IMR-90 (cell line): ENCODE data around the gene DYRK1B. TPM values are rescaled to one million over a fixed set of nuclear protein-coding genes. Genes with fewer than 3 reads are reported as not detected.

Experiments used
- ATAC-seq: fragments of 200-7000 bp; cut with Tn5 transposase; 2 replicates; pipeline ENCODE4 v1.9.1; 2020; ENCODE audit warnings: low read depth, mild to moderate bottlenecking, moderate library complexity
- BruUV-seq: library from RNA; stranded (reverse); fragments of 400-500 nt; replicated peaks from 2 replicates; lab custom pipeline; 2021; lab: Mats Ljungman, UMichigan
- CTCF ChIA-PET: fragments of 300-600 bp; formaldehyde crosslinking; extraction: SDS; loops from one replicate; lab custom pipeline; 2021; ENCODE audit warnings: antibody characterized with exemption; lab: Yijun Ruan, JAX
- POLR2A ChIA-PET: fragments of 300-600 bp; sonication (Branson Sonifier 250); formaldehyde crosslinking; loops from one replicate; lab custom pipeline; 2022; ENCODE audit warnings: antibody characterized with exemption; ENCODE audit not compliant: unreplicated experiment; lab: Charles Lee
- DNase-seq: peaks from one replicate; pipeline ENCODE4 v3.0.0; 2013
- H2AFZ ChIP-seq: replicated peaks from 2 replicates; pipeline ENCODE3; 2013; ENCODE audit warnings: low read length, mild to moderate bottlenecking; ENCODE audit not compliant: poor library complexity
- H2AK5ac ChIP-seq: 2 replicates; pipeline ENCODE4 v1.6.1; 2013; ENCODE audit warnings: low read depth, low read length, inconsistent platforms
- H2AK9ac ChIP-seq: replicated peaks from 2 replicates; pipeline ENCODE3; 2013; ENCODE audit warnings: mild to moderate bottlenecking, low read depth, low read length, moderate library complexity; ENCODE audit not compliant: poor library complexity
- H2BK120ac ChIP-seq: 2 replicates; pipeline ENCODE4 v1.6.1; 2013; ENCODE audit warnings: low read depth, low read length, inconsistent platforms
- H2BK15ac ChIP-seq: 3 replicates; pipeline ENCODE4 v1.6.1; 2013; ENCODE audit warnings: low read depth, low read length, inconsistent platforms
- H2BK20ac ChIP-seq: 2 replicates; pipeline ENCODE4 v1.6.1; 2013; ENCODE audit warnings: low read depth, mild to moderate bottlenecking, inconsistent platforms, low read length, moderate library complexity
- H2BK5ac ChIP-seq: 2 replicates; pipeline ENCODE4 v1.6.1; 2013; ENCODE audit warnings: mild to moderate bottlenecking, low read depth, low read length, inconsistent platforms; ENCODE audit not compliant: poor library complexity, severe bottlenecking
- H3K14ac ChIP-seq: replicated peaks from 2 replicates; pipeline ENCODE4 v1.6.1; 2013; ENCODE audit warnings: low read depth, low read length, inconsistent platforms
- H3K18ac ChIP-seq: 2 replicates; pipeline ENCODE4 v1.6.1; 2013; ENCODE audit warnings: low read depth, low read length, control low read depth
- H3K23ac ChIP-seq: 2 replicates; pipeline ENCODE4 v1.6.1; 2013; ENCODE audit warnings: low read depth, low read length, inconsistent platforms
- H3K27ac ChIP-seq: 2 replicates; pipeline ENCODE4 v1.5.1; 2013; ENCODE audit warnings: mild to moderate bottlenecking, control low read depth, low read length; ENCODE audit not compliant: insufficient read depth
- H3K27me3 ChIP-seq: 2 replicates; pipeline ENCODE4 v1.6.1; 2013; ENCODE audit warnings: low read length; ENCODE audit not compliant: control insufficient read depth, insufficient read depth
- H3K36me3 ChIP-seq: 2 replicates; pipeline ENCODE4 v1.6.1; 2013; ENCODE audit warnings: low read length, mixed read lengths; ENCODE audit not compliant: control insufficient read depth, insufficient read depth
- H3K4ac ChIP-seq: 2 replicates; pipeline ENCODE4 v1.6.1; 2013; ENCODE audit warnings: low read depth, low read length, inconsistent platforms
- H3K4me1 ChIP-seq: 2 replicates; pipeline ENCODE4 v1.6.1; 2013; ENCODE audit warnings: low read length, mixed read lengths; ENCODE audit not compliant: control insufficient read depth, insufficient read depth
- H3K4me2 ChIP-seq: 2 replicates; pipeline ENCODE4 v1.6.1; 2013; ENCODE audit warnings: low read depth, mild to moderate bottlenecking, control low read depth, low read length, moderate library complexity
- H3K4me3 ChIP-seq: 2 replicates; pipeline ENCODE4 v1.5.1; 2013; ENCODE audit warnings: low read depth, mild to moderate bottlenecking, control low read depth, low read length, moderate library complexity; ENCODE audit not compliant: insufficient read depth
- H3K56ac ChIP-seq: 2 replicates; pipeline ENCODE4 v1.6.1; 2013; ENCODE audit warnings: low read length, inconsistent platforms; ENCODE audit not compliant: insufficient read depth; ENCODE audit errors: extremely low read depth
- H3K79me1 ChIP-seq, 2 experiments: 2 replicates each; pipeline ENCODE4 v1.6.1; 2013; ENCODE audit warnings: low read length in 2 of 2, inconsistent platforms in 1 of 2, low read depth in 1 of 2
- H3K9ac ChIP-seq: 2 replicates; pipeline ENCODE4 v1.6.1; 2013; ENCODE audit warnings: low read depth, low read length, control low read depth
- H3K9me1 ChIP-seq: 2 replicates; pipeline ENCODE4 v1.6.1; 2013; ENCODE audit warnings: low read length, inconsistent platforms; ENCODE audit not compliant: insufficient read depth
- H3K9me3 ChIP-seq: 2 replicates; pipeline ENCODE4 v1.6.1; 2013; ENCODE audit warnings: low read length; ENCODE audit not compliant: control insufficient read depth, insufficient read depth
- H4K20me1 ChIP-seq: 2 replicates; pipeline ENCODE4 v1.6.1; 2013; ENCODE audit warnings: low read length, inconsistent platforms; ENCODE audit not compliant: insufficient read depth
- H4K5ac ChIP-seq: 2 replicates; pipeline ENCODE4 v1.6.1; 2013; ENCODE audit warnings: mild to moderate bottlenecking, low read depth, low read length, control low read depth
- H4K8ac ChIP-seq, 2 experiments: 2 replicates each; pipeline ENCODE4 v1.6.1; 2013; ENCODE audit warnings: low read depth in 2 of 2, low read length in 2 of 2, control low read depth in 1 of 2, inconsistent platforms in 1 of 2
- H4K91ac ChIP-seq: 2 replicates; pipeline ENCODE4 v1.6.1; 2013; ENCODE audit warnings: low read depth, low read length, inconsistent platforms; ENCODE audit not compliant: insufficient read depth
- BHLHE40 ChIP-seq: fragments of 150-350 bp; IDR thresholded peaks from 2 replicates; pipeline ENCODE4 v1.6.1; 2016; ENCODE audit warnings: mild to moderate bottlenecking, low read depth, low read length
- CEBPB ChIP-seq: IDR thresholded peaks from 2 replicates; pipeline ENCODE4 v1.6.1; 2012; ENCODE audit warnings: low read depth, low read length, improper control_type of control experiment
- CHD1 ChIP-seq: IDR thresholded peaks from 2 replicates; pipeline ENCODE4 v1.6.1; 2012; ENCODE audit warnings: low read depth, low read length, improper control_type of control experiment
- CTCF ChIP-seq: conservative IDR thresholded peaks from 2 replicates; pipeline ENCODE4 v1.5.1; 2012; ENCODE audit warnings: mild to moderate bottlenecking, low read depth, low read length, improper control_type of control experiment
- FOS ChIP-seq: fragments of 150-350 bp; IDR thresholded peaks from 2 replicates; pipeline ENCODE4 v1.6.1; 2016; ENCODE audit warnings: low read depth, low read length
- MAFK ChIP-seq: IDR thresholded peaks from 2 replicates; pipeline ENCODE4 v1.6.1; 2012; ENCODE audit warnings: low read depth, low read length, improper control_type of control experiment
- MAZ ChIP-seq: IDR thresholded peaks from 2 replicates; pipeline ENCODE4 v1.6.1; 2012; ENCODE audit warnings: low read depth, mild to moderate bottlenecking, low read length, improper control_type of control experiment, moderate library complexity, borderline replicate concordance
- MXI1 ChIP-seq: IDR thresholded peaks from 2 replicates; pipeline ENCODE4 v1.6.1; 2012; ENCODE audit warnings: low read depth, mild to moderate bottlenecking, low read length, moderate library complexity, borderline replicate concordance
- NFE2L2 ChIP-seq: fragments of 150-350 bp; IDR thresholded peaks from 2 replicates; pipeline ENCODE4 v1.6.1; 2016; ENCODE audit warnings: low read depth, mild to moderate bottlenecking, low read length
- RAD21 ChIP-seq: IDR thresholded peaks from 2 replicates; pipeline ENCODE4 v1.6.1; 2012; ENCODE audit warnings: low read length, improper control_type of control experiment
- RCOR1 ChIP-seq: IDR thresholded peaks from 2 replicates; pipeline ENCODE4 v1.6.1; 2012; ENCODE audit warnings: mild to moderate bottlenecking, low read length, improper control_type of control experiment; ENCODE audit not compliant: insufficient replicate concordance
- RFX5 ChIP-seq: IDR thresholded peaks from 2 replicates; pipeline ENCODE4 v1.8.0; 2012; ENCODE audit warnings: low read depth, mild to moderate bottlenecking, low read length, moderate library complexity
- SMC3 ChIP-seq: fragments of 150-350 bp; IDR thresholded peaks from 2 replicates; pipeline ENCODE4 v1.6.1; 2016; ENCODE audit warnings: low read depth, mild to moderate bottlenecking, antibody characterized with exemption, low read length, moderate library complexity
- USF2 ChIP-seq: fragments of 150-350 bp; IDR thresholded peaks from 2 replicates; pipeline ENCODE4 v1.6.1; 2017; ENCODE audit warnings: mild to moderate bottlenecking, antibody characterized with exemption, low read length, low read depth
- WGBS, 2 experiments: methylation state at CpG; one replicate each; pipeline versions ENCODE4 v1.1.5 to v1.1.7; 2013; ENCODE audit warnings: missing lambda C conversion rate in 2 of 2; ENCODE audit not compliant: insufficient read length in 1 of 2; ENCODE audit errors: extremely low coverage in 2 of 2; 5-methylcytosine and 5-hydroxymethylcytosine counted together
- dilution Hi-C: fragments of 300-500 bp; cut with HindIII; formaldehyde crosslinking; loops from one replicate; pipeline ENCODE4 v1.14.3; 2018; ENCODE audit warnings: low sequenced_read_pairs; ENCODE audit not compliant: unreplicated experiment
- in situ Hi-C: fragments of 300-500 bp; cut with MboI; formaldehyde crosslinking; loops from 3 replicates; pipeline ENCODE4 v1.14.3; 2019; ENCODE audit warnings: low sequenced_read_pairs, inconsistent platforms, mixed read lengths
- intact Hi-C: fragments of 100-400 bp; cut with micrococcal nuclease; formaldehyde crosslinking; loops from 2 replicates; pipeline ENCODE4 v1.10.0; 2022
- polyA plus RNA-seq, 3 experiments: library from polyadenylated mRNA; depleted of rRNA; stranded (reverse); fragments of >200 nt; gene quantifications; 2 replicates each; pipeline ENCODE4 v1.2.3, GENCODE V29; 2012; ENCODE audit warnings: low replicate concordance in 1 of 3
- total RNA-seq: library from RNA; depleted of rRNA; stranded (reverse); fragments of >200 nt; gene quantifications from 2 replicates; pipeline ENCODE4 v1.2.3, GENCODE V29; 2012
- TF ChIP-seq, protein P1 (sequence below): fragments of 150-350 bp; IDR thresholded peaks from 2 replicates; pipeline ENCODE4 v1.6.1; 2016; ENCODE audit warnings: low read depth, mild to moderate bottlenecking, low read length, moderate library complexity, borderline replicate concordance

Gene DYRK1B
- total and polyA plus RNA-seq, 2 of the 4 experiments (the other 2 are of a cell fraction): 2.7 to 11.4 TPM

DNA sequence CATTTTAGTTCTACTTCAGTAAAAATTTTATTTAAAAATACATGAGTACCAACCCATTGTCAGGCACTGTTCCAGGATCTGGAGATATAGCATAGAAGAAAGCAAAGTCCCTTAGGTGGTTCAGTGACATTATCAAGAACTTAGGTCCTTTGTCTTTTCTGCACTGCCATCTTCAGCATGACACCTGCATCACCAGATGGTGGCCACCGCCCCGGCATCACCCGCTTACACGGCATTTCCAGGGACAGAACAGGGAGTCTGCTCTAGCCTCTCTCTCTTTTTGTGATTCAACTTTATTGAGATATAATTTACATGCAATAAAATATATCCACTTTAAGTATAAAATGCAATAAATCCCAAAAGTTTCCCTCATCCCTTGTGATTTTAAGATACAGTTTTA, 23.5 kb downstream of the DYRK1B start:
- Histone ChIP-seq H3K9me1 (no peaks in the 10 kb centered on the region), H2BK20ac (no peak overlapping the region), H3K4me3 (no peak overlapping the region), H3K9me3 (peaks cover 2% of the 10 kb centered on the region; the same call in 1 of the 2 replicates), H2AK9ac (no peak overlapping the region), H2BK15ac (no peak overlapping the region), H3K27ac (no peak overlapping the region), H2BK5ac (no peak overlapping the region), H4K8ac (no peak overlapping the region), H3K4me2 (no peak overlapping the region), H3K18ac (no peak overlapping the region), H3K27me3 (no peaks in the 10 kb centered on the region), H3K4ac (no peak overlapping the region), H3K79me1 (no peaks in the 10 kb centered on the region), H3K23ac (no peak overlapping the region), H3K9ac (no peak overlapping the region), H2BK120ac (no peak overlapping the region), H4K20me1 (no peaks in the 10 kb centered on the region), H3K14ac (no peak overlapping the region), H4K91ac (no peak overlapping the region), H3K36me3 (no peaks in the 10 kb centered on the region), H3K4me1 (no peaks in the 10 kb centered on the region), H2AFZ (no peak overlapping the region), H3K56ac (no peak overlapping the region), H2AK5ac (no peak overlapping the region), H4K5ac (no peak overlapping the region)
- CTCF ChIA-PET: interaction anchor here (0.6 kb wide), 2 partner anchors 12 to 1748 kb away, joined by 3 to 4 read pairs; no protein-coding TSS in a partner anchor
- no TSS peak for BruUV-seq
- intact Hi-C loops: no loop called here
- dilution Hi-C loops: no loop called here
- in situ Hi-C loops: no loop called here
- POLR2A ChIA-PET: no interaction called here
- WGBS, 2 experiments: no CpG with 5 or more reads among the region's 4 CpGs
- DNase-seq: no peak
- ATAC-seq: no peak
- no peak for TF ChIP-seq SMC3
- TF ChIP-seq RAD21: no peak
- no peak for TF ChIP-seq RFX5
- no peak for TF ChIP-seq USF2
- TF ChIP-seq FOS: no peak
- no peak for TF ChIP-seq NFE2L2
- no peak for TF ChIP-seq CTCF
- TF ChIP-seq, protein P1, sequence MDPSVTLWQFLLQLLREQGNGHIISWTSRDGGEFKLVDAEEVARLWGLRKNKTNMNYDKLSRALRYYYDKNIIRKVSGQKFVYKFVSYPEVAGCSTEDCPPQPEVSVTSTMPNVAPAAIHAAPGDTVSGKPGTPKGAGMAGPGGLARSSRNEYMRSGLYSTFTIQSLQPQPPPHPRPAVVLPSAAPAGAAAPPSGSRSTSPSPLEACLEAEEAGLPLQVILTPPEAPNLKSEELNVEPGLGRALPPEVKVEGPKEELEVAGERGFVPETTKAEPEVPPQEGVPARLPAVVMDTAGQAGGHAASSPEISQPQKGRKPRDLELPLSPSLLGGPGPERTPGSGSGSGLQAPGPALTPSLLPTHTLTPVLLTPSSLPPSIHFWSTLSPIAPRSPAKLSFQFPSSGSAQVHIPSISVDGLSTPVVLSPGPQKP: no peak
- TF ChIP-seq MAZ: no peak
- TF ChIP-seq CHD1: no peak
- TF ChIP-seq CEBPB: no peak
- TF ChIP-seq MXI1: no peak
- no peak for TF ChIP-seq MAFK
- TF ChIP-seq BHLHE40: no peak
- TF ChIP-seq RCOR1: no peak
